Right atrium auricular region (tissue), 2 donors: ENCODE data around the gene PRELID3B. TPM values are rescaled to one million over a fixed set of nuclear protein-coding genes. Genes with fewer than 3 reads are reported as not detected.

Experiments
- DNase-seq: peaks from one replicate; pipeline ENCODE4 v3.0.0-alpha.2; 2019; ENCODE audit warnings: low spot score
- H3K27ac ChIP-seq, 2 donors: fragments of 200-600 bp; sonication (generic); 1 replicate in 1 of 2; 2 replicates in 1 of 2; pipeline ENCODE4 v1.5.1; 2016 to 2019
- H3K27me3 ChIP-seq, 2 donors: fragments of 200-600 bp; sonication (generic); one replicate each; pipeline versions ENCODE4 v1.5.1 to v1.6.0; 2017 to 2019
- H3K36me3 ChIP-seq: fragments of 200-600 bp; sonication (generic); one replicate; pipeline ENCODE4 v1.5.1; 2016
- H3K4me1 ChIP-seq, 2 donors: fragments of 200-600 bp; sonication (generic); one replicate each; pipeline versions ENCODE4 v1.5.1 to v1.6.0; 2017 to 2019
- H3K4me3 ChIP-seq, 2 donors: fragments of 200-600 bp; sonication (generic); 1 replicate in 1 of 2; 2 replicates in 1 of 2; pipeline ENCODE4 v1.5.1; 2017 to 2019; ENCODE audit warnings: mild to moderate bottlenecking in 1 of 2, moderate library complexity in 1 of 2
- H3K9me3 ChIP-seq, 2 donors: fragments of 200-600 bp; sonication (generic); one replicate each; pipeline ENCODE4 v1.5.1; 2019
- total RNA-seq, 2 donors: library from RNA; depleted of rRNA; stranded (reverse); fragments of >200 nt; gene quantifications; one replicate each; pipeline ENCODE4 v1.1.0, GENCODE V29; 2016
- TF ChIP-seq, protein P1 (sequence below), 2 donors: fragments of 200-600 bp; sonication (generic); IDR thresholded peaks; one replicate each; pipeline ENCODE4 v1.5.1; 2019; ENCODE audit warnings: antibody characterized with exemption in 2 of 2

The PRELID3B gene
- total RNA-seq, 2 donors from 2014 or later: 34.6 to 35.2 TPM

DNA sequence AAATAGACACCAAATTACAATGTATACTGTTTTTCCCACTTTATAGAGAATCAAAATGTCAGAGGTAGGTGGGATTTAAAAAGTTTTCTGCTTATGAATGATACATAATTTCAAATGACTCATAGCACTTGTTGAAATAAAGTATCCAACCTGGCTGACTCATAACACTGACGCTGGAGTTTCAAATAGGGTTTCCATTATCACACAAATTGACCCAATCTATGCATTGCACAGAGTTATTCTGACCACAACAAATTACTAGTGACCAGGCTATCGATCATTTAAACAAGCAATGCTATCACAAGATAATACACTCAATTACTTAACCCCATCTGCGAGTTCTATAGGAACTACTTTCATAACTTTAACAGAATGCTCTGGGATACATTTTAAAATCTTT, 31.9 kb upstream of the PRELID3B start:
- no peaks in the 10 kb centered on the region for H3K27me3 ChIP-seq
- TF ChIP-seq, protein P1, sequence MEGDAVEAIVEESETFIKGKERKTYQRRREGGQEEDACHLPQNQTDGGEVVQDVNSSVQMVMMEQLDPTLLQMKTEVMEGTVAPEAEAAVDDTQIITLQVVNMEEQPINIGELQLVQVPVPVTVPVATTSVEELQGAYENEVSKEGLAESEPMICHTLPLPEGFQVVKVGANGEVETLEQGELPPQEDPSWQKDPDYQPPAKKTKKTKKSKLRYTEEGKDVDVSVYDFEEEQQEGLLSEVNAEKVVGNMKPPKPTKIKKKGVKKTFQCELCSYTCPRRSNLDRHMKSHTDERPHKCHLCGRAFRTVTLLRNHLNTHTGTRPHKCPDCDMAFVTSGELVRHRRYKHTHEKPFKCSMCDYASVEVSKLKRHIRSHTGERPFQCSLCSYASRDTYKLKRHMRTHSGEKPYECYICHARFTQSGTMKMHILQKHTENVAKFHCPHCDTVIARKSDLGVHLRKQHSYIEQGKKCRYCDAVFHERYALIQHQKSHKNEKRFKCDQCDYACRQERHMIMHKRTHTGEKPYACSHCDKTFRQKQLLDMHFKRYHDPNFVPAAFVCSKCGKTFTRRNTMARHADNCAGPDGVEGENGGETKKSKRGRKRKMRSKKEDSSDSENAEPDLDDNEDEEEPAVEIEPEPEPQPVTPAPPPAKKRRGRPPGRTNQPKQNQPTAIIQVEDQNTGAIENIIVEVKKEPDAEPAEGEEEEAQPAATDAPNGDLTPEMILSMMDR (IDR thresholded peaks at IDR 0.05): no peak
- H3K36me3 ChIP-seq: no peaks in the 10 kb centered on the region
- H3K4me1 ChIP-seq: peaks cover 0 to 7% of the 10 kb centered on the region in 2 donors
- H3K27ac ChIP-seq: no peak overlapping the region
- no peak for DNase-seq
- no peaks in the 10 kb centered on the region for H3K9me3 ChIP-seq
- no peak overlapping the region for H3K4me3 ChIP-seq

DNA sequence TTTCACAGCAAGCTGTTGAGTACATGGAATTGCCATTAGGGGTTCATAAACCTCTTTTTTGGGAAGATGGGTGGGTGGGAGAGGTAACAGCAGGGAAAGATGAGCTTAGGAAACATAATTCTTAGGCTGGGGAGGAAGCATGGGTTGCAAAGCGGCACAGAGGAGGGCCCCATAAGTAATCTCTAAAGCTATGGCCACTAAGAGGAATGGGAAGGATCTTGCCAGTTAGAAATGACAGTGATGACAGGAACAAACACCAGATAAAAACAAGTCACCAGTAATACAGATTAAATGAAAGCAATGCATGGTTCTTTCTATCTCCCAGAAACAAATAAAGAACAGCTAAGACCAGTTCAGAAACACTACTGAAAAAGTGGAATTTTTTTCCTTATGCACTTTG, 31.0 kb upstream of the PRELID3B start:
- no peaks in the 10 kb centered on the region for H3K36me3 ChIP-seq
- no peak for DNase-seq
- TF ChIP-seq, protein P1 (IDR thresholded peaks at IDR 0.05): no peak
- no peak overlapping the region for H3K4me3 ChIP-seq
- no peak overlapping the region for H3K27ac ChIP-seq
- peaks cover 0 to 7% of the 10 kb centered on the region in 2 donors for H3K4me1 ChIP-seq
- H3K9me3 ChIP-seq: no peaks in the 10 kb centered on the region
- H3K27me3 ChIP-seq: no peaks in the 10 kb centered on the region

DNA sequence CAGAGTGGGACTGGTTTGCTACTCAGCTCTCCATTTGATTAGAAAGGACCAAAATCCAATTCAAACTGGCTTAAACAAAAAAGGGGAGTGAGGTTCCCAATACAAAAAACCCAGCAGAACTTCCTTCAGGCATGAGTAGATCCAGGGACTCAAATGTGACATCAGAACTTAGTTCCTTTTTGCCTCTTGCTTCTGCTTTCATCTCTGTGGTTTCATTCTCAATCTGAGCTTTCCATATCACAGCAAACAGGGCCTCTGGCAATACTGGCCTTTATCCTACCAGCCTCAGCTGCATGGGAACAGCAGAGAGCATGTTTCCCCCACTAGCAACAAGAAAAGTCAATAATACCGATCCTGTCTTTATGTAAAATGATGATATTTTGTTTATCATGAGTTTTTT, 28.6 kb upstream of the PRELID3B start:
- DNase-seq: no peak
- peaks cover 0 to 7% of the 10 kb centered on the region in 2 donors for H3K4me1 ChIP-seq
- H3K9me3 ChIP-seq: no peaks in the 10 kb centered on the region
- H3K4me3 ChIP-seq: no peak overlapping the region
- TF ChIP-seq, protein P1 (IDR thresholded peaks at IDR 0.05): no peak
- H3K27me3 ChIP-seq: no peaks in the 10 kb centered on the region
- no peak overlapping the region for H3K27ac ChIP-seq
- H3K36me3 ChIP-seq: no peaks in the 10 kb centered on the region

DNA sequence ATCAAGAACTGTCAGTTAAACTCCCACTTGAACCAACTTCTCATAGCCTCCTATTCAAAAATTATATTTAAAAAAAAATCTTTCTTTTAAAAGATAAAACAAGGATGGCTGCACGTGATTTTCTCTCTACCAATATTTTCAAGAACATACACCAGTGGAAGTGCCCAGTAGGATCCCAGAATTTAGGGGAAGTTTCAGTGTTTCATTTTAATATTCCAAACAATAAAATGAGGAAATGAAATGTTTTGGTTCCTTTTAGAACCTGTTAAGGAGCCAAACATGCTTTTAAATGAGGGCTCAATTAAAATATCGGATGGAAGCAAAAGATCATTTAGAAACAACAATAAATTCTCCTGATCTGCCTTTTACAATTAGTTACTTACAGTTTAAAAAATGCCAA, 26.4 kb upstream of the PRELID3B start:
- Histone ChIP-seq H3K4me1 (peaks cover 0 to 13% of the 10 kb centered on the region in 2 donors), H3K4me3 (no peak overlapping the region), H3K27ac (no peak overlapping the region), H3K36me3 (no peaks in the 10 kb centered on the region), H3K9me3 (no peaks in the 10 kb centered on the region), H3K27me3 (no peaks in the 10 kb centered on the region)
- TF ChIP-seq, protein P1 (IDR thresholded peaks at IDR 0.05): no peak
- no peak for DNase-seq

- TF ChIP-seq, protein P1 (IDR thresholded peaks at IDR 0.05): no peak
- DNase-seq: no peak
- H3K4me1 ChIP-seq: peaks cover 0 to 12% of the 10 kb centered on the region in 2 donors
- H3K4me3 ChIP-seq: no peak overlapping the region
- no peak overlapping the region for H3K27ac ChIP-seq
- H3K27me3 ChIP-seq: no peaks in the 10 kb centered on the region
- H3K9me3 ChIP-seq: no peaks in the 10 kb centered on the region
- H3K36me3 ChIP-seq: no peaks in the 10 kb centered on the region
Measured at GRCh38 chr20:59068534-59068933, 25.9 kb upstream of the PRELID3B start.

GRCh38 chr20:59064214-59064722, 21.7 kb upstream of the PRELID3B start:
- H3K27me3 ChIP-seq: no peaks in the 10 kb centered on the region
- H3K36me3 ChIP-seq: no peaks in the 10 kb centered on the region
- no peaks in the 10 kb centered on the region for H3K9me3 ChIP-seq
- peak overlapping the region; percentile 65 to 76 for H3K27ac ChIP-seq
- TF ChIP-seq, protein P1 (IDR thresholded peaks at IDR 0.05): no peak
- DNase-seq: no peak
- peaks cover 0 to 14% of the 10 kb centered on the region in 2 donors for H3K4me1 ChIP-seq
- no peak overlapping the region for H3K4me3 ChIP-seq
